HK-2 (cell line): ENCODE results near the gene SERPINA1.

Source experiments
- DNase-seq: peaks from one replicate; pipeline ENCODE4 v3.0.0-alpha.2; 2018; ENCODE audit not compliant: unreplicated experiment

SERPINA1 gene

GRCh38 chr14:94383777-94384176 lies 4.6 kb downstream of the SERPINA1 start:
- no peak for DNase-seq

DNA sequence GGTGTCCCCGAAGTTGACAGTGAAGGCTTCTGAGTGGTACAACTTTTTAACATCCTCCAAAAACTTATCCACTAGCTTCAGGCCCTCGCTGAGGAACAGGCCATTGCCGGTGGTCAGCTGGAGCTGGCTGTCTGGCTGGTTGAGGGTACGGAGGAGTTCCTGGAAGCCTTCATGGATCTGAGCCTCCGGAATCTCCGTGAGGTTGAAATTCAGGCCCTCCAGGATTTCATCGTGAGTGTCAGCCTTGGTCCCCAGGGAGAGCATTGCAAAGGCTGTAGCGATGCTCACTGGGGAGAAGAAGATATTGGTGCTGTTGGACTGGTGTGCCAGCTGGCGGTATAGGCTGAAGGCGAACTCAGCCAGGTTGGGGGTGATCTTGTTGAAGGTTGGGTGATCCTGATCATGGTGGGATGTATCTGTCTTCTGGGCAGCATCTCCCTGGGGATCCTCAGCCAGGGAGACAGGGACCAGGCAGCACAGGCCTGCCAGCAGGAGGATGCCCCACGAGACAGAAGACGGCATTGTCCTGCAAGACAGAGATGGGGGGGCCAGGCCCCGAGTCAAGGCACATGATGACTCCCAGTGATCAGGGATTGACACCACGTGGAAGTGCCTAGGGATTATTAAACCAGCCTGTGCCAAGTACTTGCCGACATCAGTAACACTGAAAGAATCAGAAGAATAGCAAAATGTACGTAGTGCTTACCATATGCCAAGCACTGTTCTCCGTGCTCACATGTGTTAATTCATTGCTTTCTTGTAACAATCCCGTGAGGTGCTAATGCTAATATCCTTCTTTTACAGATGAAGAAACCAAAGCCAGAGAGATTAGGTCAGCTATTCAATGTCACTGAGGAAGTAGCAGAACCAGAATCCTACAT lies 5.4 kb downstream of the SERPINA1 start:
- no peak for DNase-seq

GRCh38 chr14:94382099-94382715 lies 6.2 kb downstream of the SERPINA1 start:
- DNase-seq, result no peak

DNA sequence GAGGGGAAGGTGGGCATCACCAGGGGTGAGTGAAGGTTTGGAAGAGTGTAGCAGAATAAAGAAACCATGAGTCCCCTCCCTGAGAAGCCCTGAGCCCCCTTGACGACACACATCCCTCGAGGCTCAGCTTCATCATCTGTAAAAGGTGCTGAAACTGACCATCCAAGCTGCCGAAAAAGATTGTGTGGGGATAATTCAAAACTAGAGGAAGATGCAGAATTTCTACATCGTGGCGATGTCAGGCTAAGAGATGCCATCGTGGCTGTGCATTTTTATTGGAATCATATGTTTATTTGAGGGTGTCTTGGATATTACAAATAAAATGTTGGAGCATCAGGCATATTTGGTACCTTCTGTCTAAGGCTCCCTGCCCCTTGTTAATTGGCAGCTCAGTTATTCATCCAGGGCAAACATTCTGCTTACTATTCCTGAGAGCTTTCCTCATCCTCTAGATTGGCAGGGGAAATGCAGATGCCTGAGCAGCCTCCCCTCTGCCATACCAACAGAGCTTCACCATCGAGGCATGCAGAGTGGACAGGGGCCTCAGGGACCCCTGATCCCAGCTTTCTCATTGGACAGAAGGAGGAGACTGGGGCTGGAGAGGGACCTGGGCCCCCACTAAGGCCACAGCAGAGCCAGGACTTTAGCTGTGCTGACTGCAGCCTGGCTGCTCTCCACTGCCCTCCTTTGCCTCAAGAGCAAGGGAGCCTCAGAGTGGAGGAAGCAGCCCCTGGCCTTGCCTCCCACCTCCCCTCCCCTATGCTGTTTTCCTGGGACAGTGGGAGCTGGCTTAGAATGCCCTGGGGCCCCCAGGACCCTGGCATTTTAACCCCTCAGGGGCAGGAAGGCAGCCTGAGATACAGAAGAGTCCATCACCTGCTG lies 7.0 kb downstream of the SERPINA1 start:
- DNase-seq, result no peak

DNA sequence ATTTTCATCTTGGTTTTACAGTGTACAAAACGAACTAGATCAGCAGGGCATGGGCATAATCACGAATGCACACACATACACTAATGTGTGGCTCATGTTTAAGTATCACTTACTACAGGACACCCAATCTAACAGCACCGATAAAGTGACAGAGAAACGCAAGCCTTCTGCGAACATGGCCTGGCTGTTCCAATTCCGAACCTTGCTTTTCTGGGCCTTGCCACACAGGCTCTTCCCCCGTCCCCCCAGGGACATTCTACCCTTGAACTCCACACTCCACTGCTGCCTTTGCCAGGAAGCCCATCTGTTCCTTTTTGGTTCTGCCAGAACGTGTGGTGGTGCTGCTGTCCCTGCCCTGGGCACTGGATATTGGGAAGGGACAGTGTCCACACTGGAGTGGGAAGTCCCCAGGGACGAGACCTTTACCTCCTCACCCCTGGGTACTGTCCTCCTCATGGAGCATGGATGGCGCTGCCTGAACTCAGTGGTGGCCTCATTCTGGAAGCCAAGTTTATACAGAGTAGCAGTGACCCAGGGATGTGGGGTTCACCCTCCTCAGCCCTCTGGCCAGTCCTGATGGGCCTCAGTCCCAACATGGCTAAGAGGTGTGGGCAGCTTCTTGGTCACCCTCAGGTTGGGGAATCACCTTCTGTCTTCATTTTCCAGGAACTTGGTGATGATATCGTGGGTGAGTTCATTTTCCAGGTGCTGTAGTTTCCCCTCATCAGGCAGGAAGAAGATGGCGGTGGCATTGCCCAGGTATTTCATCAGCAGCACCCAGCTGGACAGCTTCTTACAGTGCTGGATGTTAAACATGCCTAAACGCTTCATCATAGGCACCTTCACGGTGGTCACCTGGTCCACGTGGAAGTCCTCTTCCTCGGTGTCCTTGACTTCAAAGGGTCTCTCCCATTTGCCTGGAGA lies 7.9 kb downstream of the SERPINA1 start:
- no peak for DNase-seq

DNA sequence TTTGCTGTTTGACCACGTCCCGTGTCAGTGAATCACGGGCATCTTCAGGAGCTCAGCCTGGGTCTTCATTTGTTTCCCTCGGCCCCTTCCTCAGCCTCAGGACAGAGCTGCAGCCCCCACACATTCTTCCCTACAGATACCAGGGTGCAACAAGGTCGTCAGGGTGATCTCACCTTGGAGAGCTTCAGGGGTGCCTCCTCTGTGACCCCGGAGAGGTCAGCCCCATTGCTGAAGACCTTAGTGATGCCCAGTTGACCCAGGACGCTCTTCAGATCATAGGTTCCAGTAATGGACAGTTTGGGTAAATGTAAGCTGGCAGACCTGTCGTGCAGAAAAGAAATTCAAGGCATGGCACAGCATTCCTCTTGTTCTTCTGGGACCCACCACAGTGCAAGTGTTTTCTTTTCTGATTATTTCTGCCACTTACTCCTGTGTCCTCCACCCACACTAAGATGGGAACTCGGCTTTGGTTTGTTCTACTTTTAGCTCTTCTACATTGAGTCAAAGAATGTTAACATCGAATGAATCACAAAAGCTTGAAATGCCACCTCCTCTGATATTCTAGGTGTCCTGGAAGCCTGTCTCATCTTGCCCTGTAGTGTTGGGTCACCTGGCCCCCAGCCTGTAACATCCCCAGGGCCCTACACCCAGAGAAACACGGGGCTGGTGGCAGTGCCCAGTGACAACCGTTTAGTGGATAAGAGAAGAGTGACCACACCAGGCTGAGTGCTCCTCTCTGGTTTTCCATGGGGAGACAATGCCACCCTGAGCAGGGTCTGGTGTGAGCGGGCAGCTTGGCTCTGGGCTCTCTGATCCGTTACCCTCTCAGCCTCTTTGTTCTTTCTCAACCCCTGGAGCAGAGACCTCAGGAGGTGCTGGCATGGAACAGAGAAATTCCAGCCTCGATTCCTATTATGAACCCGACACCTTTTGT lies 8.8 kb downstream of the SERPINA1 start:
- DNase-seq, result no peak

GRCh38 chr14:94378527-94379290 lies 9.7 kb downstream of the SERPINA1 start:
- no peak for DNase-seq

- DNase-seq, result no peak
These were observed 10.4 kb downstream of the SERPINA1 start for GRCh38 chr14:94377866-94378470.

GRCh38 chr14:94376976-94377865 lies 11.2 kb downstream of the SERPINA1 start:
- no peak for DNase-seq

GRCh38 chr14:94376108-94376975 lies 12.1 kb downstream of the SERPINA1 start:
- no peak for DNase-seq

DNA sequence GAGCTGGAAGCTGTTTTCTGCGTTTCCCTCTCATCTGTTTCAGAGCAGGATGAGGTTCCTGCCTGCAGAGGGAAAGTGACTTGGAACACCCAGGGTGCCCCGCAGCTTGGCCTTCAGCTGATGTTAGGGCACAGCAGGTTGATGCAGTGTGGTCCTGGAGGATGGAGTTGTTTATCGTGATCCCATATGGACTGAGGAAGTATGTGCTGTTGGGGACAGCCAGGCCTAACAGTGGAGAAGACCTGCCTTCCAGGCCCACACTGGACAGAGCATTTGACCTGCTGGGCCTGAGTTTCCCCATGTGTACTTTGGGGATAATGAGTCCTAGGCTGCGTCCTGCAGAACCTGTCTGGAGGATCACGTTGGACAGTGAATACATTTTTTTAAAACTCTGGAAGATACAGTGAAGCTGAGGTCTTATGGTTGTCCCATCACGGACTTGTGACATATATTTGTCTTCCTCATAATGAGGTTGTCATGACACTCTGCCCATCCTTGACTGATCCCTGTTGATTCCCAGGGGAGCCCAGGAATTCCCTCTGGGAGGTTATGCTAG lies 12.8 kb downstream of the SERPINA1 start:
- no peak for DNase-seq

DNA sequence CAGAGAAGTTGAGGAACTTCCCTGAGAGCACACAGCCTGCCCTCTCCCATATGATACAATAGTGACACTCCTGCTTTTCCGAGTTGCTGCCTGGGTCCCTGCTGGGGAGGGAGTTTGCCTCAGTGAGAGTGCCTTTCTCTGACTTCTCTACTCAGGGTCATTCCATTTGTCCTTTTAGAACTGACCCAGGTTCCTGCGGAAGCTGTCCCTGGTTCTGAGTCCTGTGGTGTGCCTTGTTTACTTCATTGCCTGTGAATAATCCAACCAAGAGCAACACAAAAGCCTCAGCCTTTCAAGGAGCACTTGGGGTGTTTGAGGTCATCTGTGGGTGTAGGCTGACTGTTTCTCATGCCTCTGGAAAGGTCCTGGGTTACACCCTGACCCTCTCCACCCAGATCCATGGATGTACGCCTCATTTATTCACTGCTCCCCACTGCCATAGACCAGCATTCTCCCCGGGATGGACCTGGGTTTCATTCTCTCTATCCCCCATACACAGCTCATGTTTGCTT lies 13.6 kb downstream of the SERPINA1 start:
- DNase-seq, result no peak

DNA sequence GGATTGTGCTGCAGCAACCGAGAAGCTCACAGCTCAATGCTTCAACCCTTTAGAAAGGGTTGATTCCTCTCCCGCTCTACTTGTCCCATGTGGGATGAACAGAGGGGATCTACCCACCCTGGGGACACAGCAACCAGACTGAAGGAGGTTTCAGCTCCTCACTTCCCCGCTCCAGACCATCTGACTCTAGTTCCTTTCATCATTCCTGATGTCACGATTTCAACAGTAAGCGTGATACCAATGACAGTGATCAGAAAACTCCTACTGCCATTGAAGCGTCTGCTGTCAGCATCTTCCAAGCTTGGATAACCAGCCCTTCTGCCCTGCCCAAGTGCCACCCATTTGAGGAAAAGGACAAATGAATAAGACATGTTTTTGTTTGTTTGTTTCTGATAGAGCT lies 14.3 kb downstream of the SERPINA1 start:
- DNase-seq, result no peak

DNA sequence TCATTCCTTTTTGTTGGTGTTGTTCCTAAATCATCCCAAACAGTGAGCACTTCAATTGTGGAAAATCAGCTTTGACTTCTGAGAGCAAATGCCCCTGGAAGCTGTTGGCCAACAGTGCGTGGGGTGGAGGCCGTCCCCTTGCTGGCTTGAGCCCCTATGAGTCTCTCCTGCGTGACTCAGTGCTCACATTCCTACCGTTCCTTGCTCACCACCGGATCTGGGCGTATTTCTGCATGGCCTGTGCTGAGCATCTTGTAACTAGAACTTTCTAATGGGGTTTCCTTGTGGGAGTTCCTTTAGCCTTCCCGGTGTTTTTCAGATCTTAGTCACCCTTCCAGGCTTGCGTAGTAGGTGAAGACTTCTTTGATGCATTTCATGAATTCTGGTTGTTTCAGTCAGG lies 14.7 kb downstream of the SERPINA1 start:
- DNase-seq, result peak; percentile 86

GRCh38 chr14:94372021-94372605 lies 16.3 kb downstream of the SERPINA1 start:
- DNase-seq, result no peak

DNA sequence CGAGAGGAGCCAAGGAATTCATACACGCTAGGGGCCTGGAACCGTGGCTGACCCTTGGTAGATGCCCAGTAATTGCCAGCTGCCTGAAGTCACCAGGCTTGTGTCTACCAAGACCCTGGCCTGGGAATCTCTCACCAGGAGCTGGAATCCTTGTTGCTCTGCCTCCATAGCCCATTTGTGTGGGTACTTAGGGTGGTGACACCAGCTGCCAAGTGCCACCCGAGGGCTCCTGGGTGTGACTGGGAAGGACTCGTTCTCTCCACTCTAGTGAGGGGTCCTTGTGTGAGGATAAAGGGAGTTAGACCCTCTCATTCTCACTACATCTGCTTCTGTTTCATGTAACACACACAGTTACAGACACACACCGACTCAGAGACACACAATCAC lies 17.9 kb downstream of the SERPINA1 start:
- no peak for DNase-seq
